SK-N-SH (cell line): ENCODE measurements around the gene FUCA1. TPM values are rescaled to one million over a fixed set of nuclear protein-coding genes. Genes with fewer than 3 reads are reported as not detected.

Experiments used
- CTCF ChIA-PET: fragments of 300-600, 350-600 bp; formaldehyde crosslinking; extraction: SDS; loops from one replicate; lab custom pipeline; 2021; lab: Yijun Ruan, JAX
- POLR2A ChIA-PET: fragments of 350-600 bp; sonication (Branson Sonifier 250); formaldehyde crosslinking; extraction: SDS; loops from one replicate; lab custom pipeline; 2020; ENCODE audit warnings: antibody characterized with exemption, inconsistent platforms; lab: Yijun Ruan, JAX
- DNase-seq: peaks from one replicate; pipeline ENCODE4 v3.0.0; 2012
- H2AFZ ChIP-seq: fragments of 200-600 bp; sonication (generic); 2 replicates; pipeline ENCODE4 v1.8.1; 2016; ENCODE audit warnings: antibody characterized with exemption, mild to moderate bottlenecking, low read depth
- H3F3A ChIP-seq: fragments of 200-600 bp; sonication (generic); replicated peaks from 2 replicates; pipeline ENCODE3; 2016; ENCODE audit warnings: antibody characterized with exemption, mild to moderate bottlenecking; ENCODE audit not compliant: insufficient read depth
- H3K27ac ChIP-seq, 2 experiments: fragments of 200-500 bp in 1 of 2; fragments of 200-600 bp in 1 of 2; sonication (Bioruptor generic) in 1 of 2; sonication (generic), shearing (Covaris generic) in 1 of 2; 2 replicates each; pipeline versions ENCODE4 v1.5.1 to v1.6.1; 2014 to 2016; ENCODE audit warnings: low read depth in 2 of 2, inconsistent platforms in 1 of 2, low read length in 1 of 2, mild to moderate bottlenecking in 1 of 2, mixed read lengths in 1 of 2
- H3K27me3 ChIP-seq: fragments of 200-600 bp; sonication (generic), shearing (Covaris generic); 2 replicates; pipeline ENCODE4 v1.6.1; 2016; ENCODE audit warnings: mixed run types; ENCODE audit not compliant: insufficient read depth
- H3K36me3 ChIP-seq, 2 experiments: fragments of 200-500 bp in 1 of 2; fragments of 200-600 bp in 1 of 2; sonication (Bioruptor generic) in 1 of 2; sonication (generic) in 1 of 2; replicated peaks in 1 of 2; 2 replicates each; pipeline versions ENCODE3 to v1.5.1; 2014 to 2016; ENCODE audit warnings: low read length in 1 of 2, mild to moderate bottlenecking in 1 of 2; ENCODE audit not compliant: insufficient read depth in 2 of 2, control insufficient read depth in 1 of 2
- H3K4me1 ChIP-seq, 2 experiments: fragments of 200-500 bp in 1 of 2; fragments of 200-600 bp in 1 of 2; sonication (Bioruptor generic) in 1 of 2; sonication (generic), shearing (Covaris generic) in 1 of 2; 2 replicates each; pipeline versions ENCODE4 v1.5.1 to v1.6.1; 2014 to 2016; ENCODE audit warnings: low read depth in 1 of 2, low read length in 1 of 2, mixed run types in 1 of 2; ENCODE audit not compliant: insufficient read depth in 2 of 2, control insufficient read depth in 1 of 2
- H3K4me2 ChIP-seq: fragments of 200-600 bp; sonication (generic), shearing (Covaris generic); 2 replicates; pipeline ENCODE4 v1.6.1; 2017; ENCODE audit warnings: mixed run types
- H3K4me3 ChIP-seq, 2 experiments: fragments of 200-500 bp in 1 of 2; fragments of 200-600 bp in 1 of 2; sonication (Bioruptor generic) in 1 of 2; sonication (generic), shearing (Covaris generic) in 1 of 2; 2 replicates each; pipeline versions ENCODE4 v1.5.1 to v1.8.1; 2014 to 2016; ENCODE audit warnings: low read depth in 2 of 2, inconsistent platforms in 1 of 2, low read length in 1 of 2, mild to moderate bottlenecking in 1 of 2, mixed read lengths in 1 of 2, moderate library complexity in 1 of 2
- H3K79me2 ChIP-seq: fragments of 200-600 bp; sonication (generic); 2 replicates; pipeline ENCODE4 v1.8.1; 2017; ENCODE audit warnings: mild to moderate bottlenecking; ENCODE audit not compliant: insufficient read depth
- H3K9ac ChIP-seq: fragments of 200-600 bp; sonication (generic); 2 replicates; pipeline ENCODE4 v1.6.1; 2017; ENCODE audit warnings: mixed run types
- H3K9me2 ChIP-seq: fragments of 200-600 bp; sonication (generic); 2 replicates; pipeline ENCODE4 v1.6.1; 2017; ENCODE audit warnings: mixed run types
- H3K9me3 ChIP-seq: fragments of 200-600 bp; sonication (generic); 2 replicates; pipeline ENCODE4 v1.6.1; 2017; ENCODE audit warnings: mixed run types, mild to moderate bottlenecking, moderate library complexity
- H4K20me1 ChIP-seq: fragments of 200-600 bp; sonication (generic); 2 replicates; pipeline ENCODE4 v1.6.1; 2017; ENCODE audit warnings: mild to moderate bottlenecking, mixed run types; ENCODE audit not compliant: insufficient read depth
- CHD2 ChIP-seq: fragments of 150-350 bp; IDR thresholded peaks from 2 replicates; pipeline ENCODE4 v1.6.1; 2018; ENCODE audit warnings: low read length; ENCODE audit not compliant: partially characterized antibody
- CTCF ChIP-seq: fragments of 200-600 bp; sonication (generic); IDR thresholded peaks from 2 replicates; pipeline ENCODE4 v1.6.1; 2017; ENCODE audit warnings: antibody characterized with exemption, mild to moderate bottlenecking, moderate library complexity
- ELF1 ChIP-seq: IDR thresholded peaks from 2 replicates; pipeline ENCODE4 v1.4.0; 2012
- EP300 ChIP-seq, 2 experiments: IDR thresholded peaks; 2 replicates each; pipeline versions ENCODE4 v1.4.0 to v1.6.1; 2012; ENCODE audit warnings: borderline replicate concordance in 1 of 2, low read depth in 1 of 2, low read length in 1 of 2
- GABPA ChIP-seq: IDR thresholded peaks from 2 replicates; pipeline ENCODE4 v1.4.0; 2012; ENCODE audit warnings: low read depth, mild to moderate bottlenecking
- IRF3 ChIP-seq: fragments of 150-350 bp; IDR thresholded peaks from 2 replicates; pipeline ENCODE4 v1.6.1; 2016; ENCODE audit warnings: mild to moderate bottlenecking, low read depth, low read length
- JUND ChIP-seq: IDR thresholded peaks from 2 replicates; pipeline ENCODE4 v1.4.0; 2012
- MAX ChIP-seq: IDR thresholded peaks from 2 replicates; pipeline ENCODE4 v1.4.0; 2012; ENCODE audit warnings: low read depth
- MEF2A ChIP-seq: IDR thresholded peaks from 2 replicates; pipeline ENCODE4 v1.4.0; 2012; ENCODE audit warnings: low read depth, borderline replicate concordance
- NFIC ChIP-seq: IDR thresholded peaks from 2 replicates; pipeline ENCODE4 v1.4.0; 2012; ENCODE audit warnings: borderline replicate concordance
- NRF1 ChIP-seq: IDR thresholded peaks from 2 replicates; pipeline ENCODE4 v1.6.1; 2012; ENCODE audit warnings: low read depth, mild to moderate bottlenecking, low read length
- RAD21 ChIP-seq: IDR thresholded peaks from 2 replicates; pipeline ENCODE4 v1.6.1; 2012; ENCODE audit warnings: mild to moderate bottlenecking, low read length
- RXRA ChIP-seq: IDR thresholded peaks from 2 replicates; pipeline ENCODE4 v1.4.0; 2012; ENCODE audit warnings: low read depth, mild to moderate bottlenecking, borderline replicate concordance
- SIN3A ChIP-seq: IDR thresholded peaks from 2 replicates; pipeline ENCODE4 v1.6.1; 2012; ENCODE audit warnings: low read depth, mild to moderate bottlenecking, low read length, moderate library complexity, borderline replicate concordance
- TAF1 ChIP-seq: IDR thresholded peaks from 2 replicates; pipeline ENCODE4 v1.6.1; 2012; ENCODE audit warnings: low read depth, mild to moderate bottlenecking, low read length, moderate library complexity, borderline replicate concordance
- TEAD4 ChIP-seq: IDR thresholded peaks from 2 replicates; pipeline ENCODE4 v1.4.0; 2012; ENCODE audit warnings: mild to moderate bottlenecking, borderline replicate concordance; ENCODE audit not compliant: insufficient read depth
- USF1 ChIP-seq: IDR thresholded peaks from 2 replicates; pipeline ENCODE4 v1.4.0; 2012; ENCODE audit warnings: low read depth, borderline replicate concordance
- YY1 ChIP-seq: IDR thresholded peaks from 2 replicates; pipeline ENCODE4 v1.4.0; 2012; ENCODE audit warnings: low read depth, mild to moderate bottlenecking
- ZBTB33 ChIP-seq: IDR thresholded peaks from 2 replicates; pipeline ENCODE4 v1.4.0; 2012; ENCODE audit warnings: low read depth, borderline replicate concordance
- WGBS: methylation state at CpG from one replicate; pipeline ENCODE4 v1.1.6; 2017; ENCODE audit warnings: low lambda C conversion rate; 5-methylcytosine and 5-hydroxymethylcytosine counted together
- polyA plus RNA-seq, 3 experiments: library from polyadenylated mRNA; depleted of rRNA; stranded (reverse); fragments of >200 nt; gene quantifications; 2 replicates each; pipeline ENCODE4 v1.2.3, GENCODE V29; 2012

Gene FUCA1
- polyA plus RNA-seq, 1 of the 3 experiments (the other 2 are of a cell fraction), result 31.9 TPM

- H3K4me3 ChIP-seq, result peak overlapping the region; percentile 84 to 95; a peak in 3 of 4 replicates
- H3K36me3 ChIP-seq, result no peaks in the 10 kb centered on the region
- peak overlapping the region in 1 of 2 experiments; percentile 82; a peak in 1 of 4 replicates for H3K27ac ChIP-seq
- no peaks in the 10 kb centered on the region for H3K9me3 ChIP-seq
- no peak for DNase-seq
- ChIA-PET CTCF (interaction anchor here (1.3 to 3.1 kb wide), 4 partner anchors 10 to 91 kb away, joined by 3 to 17 read pairs (median 6); no protein-coding TSS in a partner anchor), POLR2A (interaction anchor here (0.6 to 1.6 kb wide), 10 partner anchors 10 to 83 kb away, joined by 3 to 7 read pairs (median 4); partner anchors contain the start of genes ELOA, GALE and PITHD1)
- TF ChIP-seq EP300 (IDR thresholded peaks at IDR 0.05; ENCODE audit: borderline replicate concordance in 1 of 2, low read depth in 1 of 2, low read length in 1 of 2) (no peak), MEF2A (no peak), MAX (no peak), GABPA (no peak), RXRA (no peak), USF1 (no peak), SIN3A (no peak), YY1 (no peak), NFIC (no peak), TAF1 (no peak), JUND (no peak), CTCF (no peak), ZBTB33 (no peak), RAD21 (no peak), ELF1 (no peak), IRF3 (no peak), NRF1 (no peak), TEAD4 (no peak), CHD2 (no peak)
- no peaks in the 10 kb centered on the region for H3K9me2 ChIP-seq
- peak overlapping the region; percentile 92 for H2AFZ ChIP-seq
- H3K9ac ChIP-seq, result peak overlapping the region; percentile 97; the same call in 1 of the 2 replicates
- H3K79me2 ChIP-seq, result peaks cover 17% of the 10 kb centered on the region; the same call in 1 of the 2 replicates
- H3K27me3 ChIP-seq, result no peaks in the 10 kb centered on the region
- peak overlapping the region; percentile 90; the same call in 1 of the 2 replicates for H3K4me2 ChIP-seq
- peaks cover 2 to 8% of the 10 kb centered on the region in 2 experiments; a peak in 2 of 4 replicates for H3K4me1 ChIP-seq
- H3F3A ChIP-seq, result no peaks in the 10 kb centered on the region
- WGBS, result 65% methylated on average over 24 of the region's 24 CpGs
- no peaks in the 10 kb centered on the region for H4K20me1 ChIP-seq
These were observed 42.1 kb downstream of the FUCA1 start for GRCh38 chr1:23825762-23826522.
